Smooth muscle cell (in vitro differentiated cells): Measurements from ENCODE around the gene ACTG2. TPM values are rescaled to one million over a fixed set of nuclear protein-coding genes. Genes with fewer than 3 reads are reported as not detected.

ENCODE experiments used
- DNase-seq: peaks from one replicate; lab custom pipeline; 2025; ENCODE audit not compliant: unreplicated experiment; lab: John Stamatoyannopoulos, UW
- H2AFZ ChIP-seq: fragments of 200-600 bp; sonication (generic); 2 replicates; pipeline ENCODE4 v1.6.0; 2016; ENCODE audit warnings: antibody characterized with exemption, low read depth, mild to moderate bottlenecking
- H3F3A ChIP-seq: fragments of 200-600 bp; sonication (generic); 2 replicates; pipeline ENCODE4 v1.6.0; 2017; ENCODE audit warnings: antibody characterized with exemption, low read depth
- H3K27ac ChIP-seq: fragments of 200-600 bp; sonication (generic); 2 replicates; pipeline ENCODE4 v1.5.1; 2016; ENCODE audit warnings: low read depth, mild to moderate bottlenecking
- H3K27me3 ChIP-seq: fragments of 200-600 bp; sonication (generic); 2 replicates; pipeline ENCODE4 v1.6.1; 2016; ENCODE audit warnings: low read depth, mild to moderate bottlenecking
- H3K36me3 ChIP-seq: fragments of 200-600 bp; sonication (generic); 2 replicates; pipeline ENCODE4 v1.5.1; 2016; ENCODE audit warnings: low read depth
- H3K4me1 ChIP-seq: fragments of 200-600 bp; sonication (generic); 2 replicates; pipeline ENCODE4 v1.5.1; 2016; ENCODE audit warnings: low read depth
- H3K4me2 ChIP-seq: fragments of 200-600 bp; sonication (generic); 2 replicates; pipeline ENCODE4 v1.6.0; 2016; ENCODE audit warnings: mild to moderate bottlenecking
- H3K4me3 ChIP-seq: fragments of 200-600 bp; sonication (generic); 2 replicates; pipeline ENCODE4 v1.5.1; 2016; ENCODE audit warnings: mild to moderate bottlenecking
- H3K79me2 ChIP-seq: fragments of 200-600 bp; sonication (generic); 2 replicates; pipeline ENCODE4 v1.6.0; 2016; ENCODE audit warnings: low read depth, mild to moderate bottlenecking
- H3K9ac ChIP-seq: fragments of 200-600 bp; sonication (generic); 2 replicates; pipeline ENCODE4 v1.6.0; 2016; ENCODE audit warnings: low read depth
- H3K9me3 ChIP-seq: fragments of 200-600 bp; sonication (generic); replicated peaks from 2 replicates; pipeline ENCODE4 v1.5.1; 2016; ENCODE audit warnings: low read depth
- H4K20me1 ChIP-seq: fragments of 200-600 bp; sonication (generic); 2 replicates; pipeline ENCODE4 v1.6.0; 2016; ENCODE audit warnings: low read depth
- WGBS: methylation state at CpG from one replicate; pipeline ENCODE4 v1.1.7; 2016; ENCODE audit warnings: low lambda C conversion rate; 5-methylcytosine and 5-hydroxymethylcytosine counted together
- polyA plus RNA-seq: library from polyadenylated mRNA; unstranded; fragments of >200 nt; fragmentation: Nextera tagmentation; extraction: Ambion mirVana; gene quantifications from 2 replicates; pipeline ENCODE4 v1.2.1, GENCODE V29; 2016
- total RNA-seq: library from RNA; depleted of rRNA; stranded (reverse); fragments of >200 nt; gene quantifications from 2 replicates; pipeline ENCODE4 v1.2.3, GENCODE V29; 2014
- TF ChIP-seq, protein P1 (sequence below): fragments of 200-600 bp; sonication (generic); IDR thresholded peaks from 2 replicates; pipeline ENCODE4 v1.5.1; 2017; ENCODE audit warnings: borderline replicate concordance, mild to moderate bottlenecking, antibody characterized with exemption; ENCODE audit not compliant: insufficient read depth, poor library complexity, severe bottlenecking

ACTG2 gene
- total and polyA plus RNA-seq, 2 experiments from 2014 or later = 323 to 874 TPM

DNA sequence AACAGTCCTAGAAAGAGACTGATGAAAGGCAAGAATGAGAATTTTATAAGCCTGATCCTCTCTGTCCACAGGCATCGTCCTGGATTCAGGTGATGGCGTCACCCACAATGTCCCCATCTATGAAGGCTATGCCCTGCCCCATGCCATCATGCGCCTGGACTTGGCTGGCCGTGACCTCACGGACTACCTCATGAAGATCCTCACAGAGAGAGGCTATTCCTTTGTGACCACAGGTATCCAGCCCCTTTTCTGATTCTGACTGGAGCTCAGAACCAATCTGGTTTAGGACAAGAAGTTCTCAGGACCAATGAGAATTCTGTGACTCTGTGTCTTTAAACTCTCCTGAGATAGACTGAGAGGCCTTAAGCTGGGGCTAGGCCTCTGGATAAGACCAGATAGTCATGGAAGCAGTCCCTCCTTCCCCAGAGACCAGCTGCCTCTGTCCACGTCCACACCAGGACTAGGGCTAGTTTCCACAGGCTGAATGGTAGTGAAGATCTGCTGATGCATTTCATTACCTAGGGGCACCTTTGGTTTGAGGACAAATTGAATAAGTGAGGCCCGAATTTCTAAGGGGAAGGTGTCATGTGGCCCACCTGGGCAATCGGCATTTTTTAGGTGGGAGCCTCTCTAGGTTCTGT is 20.7 kb downstream of the ACTG2 start:
- Histone ChIP-seq H3K4me3 (no peak overlapping the region), H3K27ac (no peak overlapping the region), H3K9ac (no peak overlapping the region), H3K79me2 (no peaks in the 10 kb centered on the region), H3K4me1 (no peaks in the 10 kb centered on the region), H2AFZ (no peak overlapping the region), H4K20me1 (no peaks in the 10 kb centered on the region), H3K9me3 (no peaks in the 10 kb centered on the region), H3K27me3 (no peaks in the 10 kb centered on the region), H3K4me2 (no peak overlapping the region), H3F3A (no peaks in the 10 kb centered on the region), H3K36me3 (no peaks in the 10 kb centered on the region)
- 95% methylated on average over 8 of the region's 8 CpGs for WGBS
- TF ChIP-seq, protein P1, sequence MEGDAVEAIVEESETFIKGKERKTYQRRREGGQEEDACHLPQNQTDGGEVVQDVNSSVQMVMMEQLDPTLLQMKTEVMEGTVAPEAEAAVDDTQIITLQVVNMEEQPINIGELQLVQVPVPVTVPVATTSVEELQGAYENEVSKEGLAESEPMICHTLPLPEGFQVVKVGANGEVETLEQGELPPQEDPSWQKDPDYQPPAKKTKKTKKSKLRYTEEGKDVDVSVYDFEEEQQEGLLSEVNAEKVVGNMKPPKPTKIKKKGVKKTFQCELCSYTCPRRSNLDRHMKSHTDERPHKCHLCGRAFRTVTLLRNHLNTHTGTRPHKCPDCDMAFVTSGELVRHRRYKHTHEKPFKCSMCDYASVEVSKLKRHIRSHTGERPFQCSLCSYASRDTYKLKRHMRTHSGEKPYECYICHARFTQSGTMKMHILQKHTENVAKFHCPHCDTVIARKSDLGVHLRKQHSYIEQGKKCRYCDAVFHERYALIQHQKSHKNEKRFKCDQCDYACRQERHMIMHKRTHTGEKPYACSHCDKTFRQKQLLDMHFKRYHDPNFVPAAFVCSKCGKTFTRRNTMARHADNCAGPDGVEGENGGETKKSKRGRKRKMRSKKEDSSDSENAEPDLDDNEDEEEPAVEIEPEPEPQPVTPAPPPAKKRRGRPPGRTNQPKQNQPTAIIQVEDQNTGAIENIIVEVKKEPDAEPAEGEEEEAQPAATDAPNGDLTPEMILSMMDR = no peak
- no peak for DNase-seq

DNA sequence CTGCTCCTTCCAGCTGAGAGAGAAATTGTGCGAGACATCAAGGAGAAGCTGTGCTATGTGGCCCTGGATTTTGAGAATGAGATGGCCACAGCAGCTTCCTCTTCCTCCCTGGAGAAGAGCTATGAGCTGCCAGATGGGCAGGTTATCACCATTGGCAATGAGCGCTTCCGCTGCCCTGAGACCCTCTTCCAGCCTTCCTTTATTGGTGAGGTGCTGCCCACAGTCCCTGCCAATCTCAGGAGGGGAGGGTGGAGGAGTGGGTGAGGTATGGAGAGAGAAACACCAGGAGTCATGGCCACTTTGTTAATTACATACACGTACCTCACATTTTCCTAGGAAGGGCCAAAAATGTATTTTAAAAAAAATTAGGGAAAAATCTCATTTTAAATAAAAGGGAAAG is 21.9 kb downstream of the ACTG2 start:
- no peak for DNase-seq
- WGBS = 94% methylated on average over 4 of the region's 4 CpGs
- H2AFZ ChIP-seq = no peak overlapping the region
- TF ChIP-seq, protein P1 = no peak
- no peak overlapping the region for H3K9ac ChIP-seq
- H3K27ac ChIP-seq = no peak overlapping the region
- H3K36me3 ChIP-seq = no peaks in the 10 kb centered on the region
- no peaks in the 10 kb centered on the region for H3F3A ChIP-seq
- no peak overlapping the region for H3K4me2 ChIP-seq
- H3K79me2 ChIP-seq = no peaks in the 10 kb centered on the region
- H4K20me1 ChIP-seq = no peaks in the 10 kb centered on the region
- H3K9me3 ChIP-seq = no peaks in the 10 kb centered on the region
- no peak overlapping the region for H3K4me3 ChIP-seq
- H3K27me3 ChIP-seq = no peaks in the 10 kb centered on the region
- H3K4me1 ChIP-seq = no peaks in the 10 kb centered on the region

DNA sequence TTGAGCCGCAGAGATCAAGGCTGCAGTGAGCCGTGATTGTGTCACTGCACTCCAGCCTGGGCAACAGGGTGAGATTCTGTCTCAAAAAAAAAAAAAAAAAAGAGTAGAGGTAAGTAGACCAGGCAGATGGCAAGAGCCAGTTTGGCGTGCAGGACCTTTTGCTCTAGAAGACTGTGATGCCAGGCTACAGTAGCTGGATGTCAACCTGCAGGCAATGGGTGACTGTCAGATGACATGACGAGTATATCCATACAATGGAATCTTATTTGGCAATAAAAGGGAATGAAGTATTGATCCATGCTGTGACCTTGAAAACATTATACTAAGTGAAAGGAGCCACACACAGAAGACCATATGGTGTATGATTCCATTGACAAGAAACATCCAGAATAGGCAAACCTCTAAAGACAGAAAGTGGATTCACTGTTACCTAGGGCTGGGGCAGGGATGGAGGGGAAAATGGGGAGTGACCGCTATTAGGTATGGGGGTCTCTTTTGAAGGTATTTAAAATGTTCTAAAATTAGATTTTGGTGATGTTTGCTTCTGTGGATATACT is 22.7 kb downstream of the ACTG2 start:
- no peaks in the 10 kb centered on the region for H4K20me1 ChIP-seq
- no peak for DNase-seq
- WGBS = 88% methylated on average over 5 of the region's 5 CpGs
- H3K9ac ChIP-seq = no peak overlapping the region
- no peaks in the 10 kb centered on the region for H3K79me2 ChIP-seq
- H3K4me1 ChIP-seq = no peaks in the 10 kb centered on the region
- H3K36me3 ChIP-seq = no peaks in the 10 kb centered on the region
- H3K27ac ChIP-seq = no peak overlapping the region
- H3K4me3 ChIP-seq = no peak overlapping the region
- H3K4me2 ChIP-seq = no peak overlapping the region
- H3K9me3 ChIP-seq = no peaks in the 10 kb centered on the region
- no peaks in the 10 kb centered on the region for H3K27me3 ChIP-seq
- TF ChIP-seq, protein P1 = no peak
- no peaks in the 10 kb centered on the region for H3F3A ChIP-seq
- H2AFZ ChIP-seq = no peak overlapping the region

DNA sequence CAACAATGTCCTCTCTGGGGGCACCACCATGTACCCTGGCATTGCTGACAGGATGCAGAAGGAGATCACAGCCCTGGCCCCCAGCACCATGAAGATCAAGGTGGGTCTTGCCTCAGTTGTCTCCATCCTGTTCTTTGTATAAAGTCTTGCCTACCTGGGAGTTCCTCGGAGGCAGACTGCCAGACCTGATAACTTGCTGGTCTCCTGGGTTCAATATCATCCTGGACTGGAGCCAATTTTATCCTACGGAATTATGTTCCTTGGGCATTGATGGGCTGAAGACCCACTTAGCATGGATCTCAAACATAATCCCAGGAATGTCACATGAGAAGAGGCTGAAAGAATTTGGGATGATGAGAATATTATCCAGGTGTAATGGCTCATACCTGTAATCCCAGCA is 23.9 kb downstream of the ACTG2 start:
- Histone ChIP-seq H3K36me3 (no peaks in the 10 kb centered on the region), H3K27ac (no peak overlapping the region), H3F3A (no peaks in the 10 kb centered on the region), H4K20me1 (no peaks in the 10 kb centered on the region), H3K27me3 (no peaks in the 10 kb centered on the region), H3K4me2 (no peak overlapping the region), H3K9me3 (no peaks in the 10 kb centered on the region), H3K4me1 (no peaks in the 10 kb centered on the region), H3K4me3 (no peak overlapping the region), H3K9ac (no peak overlapping the region), H2AFZ (no peak overlapping the region), H3K79me2 (no peaks in the 10 kb centered on the region)
- TF ChIP-seq, protein P1 = no peak
- DNase-seq = no peak
- 70% methylated on average over 2 of the region's 2 CpGs for WGBS
